SU-DHL-6 (cell line): ENCODE results near the gene HEYL.

Experiments
- H2AFZ ChIP-seq: fragments of 200-600 bp; sonication (generic); 2 replicates; pipeline ENCODE4 v1.6.1; 2014; ENCODE audit warnings: low read depth, mild to moderate bottlenecking, moderate library complexity, mixed read lengths, antibody characterized with exemption, low read length; ENCODE audit not compliant: severe bottlenecking
- H3F3A ChIP-seq: fragments of 200-600 bp; shearing (Covaris generic); 2 replicates; pipeline ENCODE4 v1.6.0; 2016; ENCODE audit warnings: antibody characterized with exemption, mild to moderate bottlenecking; ENCODE audit not compliant: insufficient read depth
- H3K27ac ChIP-seq: fragments of 200-600 bp; sonication (generic); 2 replicates; pipeline ENCODE4 v1.5.1; 2016; ENCODE audit warnings: low read depth, mild to moderate bottlenecking, low read length, moderate library complexity, mixed read lengths
- H3K27me3 ChIP-seq: fragments of 200-600 bp; sonication (generic), shearing (Covaris generic); 2 replicates; pipeline ENCODE4 v1.6.0; 2014; ENCODE audit warnings: mild to moderate bottlenecking, low read length
- H3K36me3 ChIP-seq: fragments of 200-600 bp; sonication (generic); 2 replicates; pipeline ENCODE4 v1.6.1; 2014; ENCODE audit warnings: mild to moderate bottlenecking, low read length, mixed read lengths
- H3K4me2 ChIP-seq: fragments of 300-600, 200-600 bp; shearing (Covaris generic), sonication (generic); 2 replicates; pipeline ENCODE4 v1.6.0; 2014; ENCODE audit warnings: low read length, low read depth, mild to moderate bottlenecking; ENCODE audit not compliant: poor library complexity, severe bottlenecking
- H3K4me3 ChIP-seq: fragments of 200-600 bp; sonication (generic); 2 replicates; pipeline ENCODE4 v1.5.1; 2014; ENCODE audit warnings: antibody characterized with exemption, low read length, mild to moderate bottlenecking, mixed read lengths; ENCODE audit not compliant: insufficient read depth, poor library complexity, severe bottlenecking
- H3K79me2 ChIP-seq: fragments of 200-600 bp; sonication (generic); 2 replicates; pipeline ENCODE4 v1.6.1; 2014; ENCODE audit warnings: mild to moderate bottlenecking, low read length, moderate library complexity; ENCODE audit not compliant: insufficient read depth
- H3K9ac ChIP-seq: fragments of 200-600 bp; sonication (generic); 2 replicates; pipeline ENCODE4 v1.7.0; 2014; ENCODE audit warnings: mild to moderate bottlenecking, low read length
- H3K9me2 ChIP-seq: fragments of 200-600 bp; sonication (generic); replicated peaks from 2 replicates; pipeline ENCODE4 v1.6.1; 2014; ENCODE audit warnings: low read length; ENCODE audit not compliant: insufficient read depth
- H3K9me3 ChIP-seq: fragments of 200-600 bp; sonication (generic); 2 replicates; pipeline ENCODE4 v1.6.1; 2014; ENCODE audit warnings: low read length, mixed read lengths; ENCODE audit not compliant: insufficient read depth
- H4K20me1 ChIP-seq: fragments of 200-600 bp; sonication (generic); 2 replicates; pipeline ENCODE4 v1.6.1; 2014; ENCODE audit warnings: low read depth, mild to moderate bottlenecking, antibody characterized with exemption, low read length, moderate library complexity, mixed read lengths
- EZH2phosphoT487 ChIP-seq: fragments of 200-600 bp; sonication (generic), shearing (Covaris generic); conservative IDR thresholded peaks from 2 replicates; pipeline ENCODE4 v1.6.1; 2018; ENCODE audit warnings: mild to moderate bottlenecking, antibody characterized with exemption, low read length, moderate library complexity, mixed read lengths
- TF ChIP-seq, protein P1 (sequence below): fragments of 200-600 bp; sonication (generic); IDR thresholded peaks from one replicate; pipeline ENCODE4 v1.5.1; 2017; ENCODE audit warnings: antibody characterized with exemption, mild to moderate bottlenecking, low read length, moderate library complexity; ENCODE audit not compliant: insufficient read depth, poor library complexity, severe bottlenecking

The HEYL gene

GRCh38 chr1:39652105-39652504 is 12.7 kb upstream of the HEYL start:
- Histone ChIP-seq H4K20me1 (no peaks in the 10 kb centered on the region), H3K9me2 (no peaks in the 10 kb centered on the region), H3K9ac (no peak overlapping the region), H2AFZ (no peak overlapping the region), H3K36me3 (no peaks in the 10 kb centered on the region), H3K79me2 (no peaks in the 10 kb centered on the region), H3F3A (no peaks in the 10 kb centered on the region), H3K4me3 (no peak overlapping the region), H3K9me3 (no peaks in the 10 kb centered on the region), H3K27me3 (no peaks in the 10 kb centered on the region), H3K27ac (no peak overlapping the region), H3K4me2 (no peak overlapping the region)
- TF ChIP-seq, protein P1, sequence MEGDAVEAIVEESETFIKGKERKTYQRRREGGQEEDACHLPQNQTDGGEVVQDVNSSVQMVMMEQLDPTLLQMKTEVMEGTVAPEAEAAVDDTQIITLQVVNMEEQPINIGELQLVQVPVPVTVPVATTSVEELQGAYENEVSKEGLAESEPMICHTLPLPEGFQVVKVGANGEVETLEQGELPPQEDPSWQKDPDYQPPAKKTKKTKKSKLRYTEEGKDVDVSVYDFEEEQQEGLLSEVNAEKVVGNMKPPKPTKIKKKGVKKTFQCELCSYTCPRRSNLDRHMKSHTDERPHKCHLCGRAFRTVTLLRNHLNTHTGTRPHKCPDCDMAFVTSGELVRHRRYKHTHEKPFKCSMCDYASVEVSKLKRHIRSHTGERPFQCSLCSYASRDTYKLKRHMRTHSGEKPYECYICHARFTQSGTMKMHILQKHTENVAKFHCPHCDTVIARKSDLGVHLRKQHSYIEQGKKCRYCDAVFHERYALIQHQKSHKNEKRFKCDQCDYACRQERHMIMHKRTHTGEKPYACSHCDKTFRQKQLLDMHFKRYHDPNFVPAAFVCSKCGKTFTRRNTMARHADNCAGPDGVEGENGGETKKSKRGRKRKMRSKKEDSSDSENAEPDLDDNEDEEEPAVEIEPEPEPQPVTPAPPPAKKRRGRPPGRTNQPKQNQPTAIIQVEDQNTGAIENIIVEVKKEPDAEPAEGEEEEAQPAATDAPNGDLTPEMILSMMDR, result no peak
- TF ChIP-seq EZH2phosphoT487, result no peak

- no peaks in the 10 kb centered on the region for H3K27me3 ChIP-seq
- H3K36me3 ChIP-seq, result no peaks in the 10 kb centered on the region
- no peak overlapping the region for H3K4me2 ChIP-seq
- H3K9me2 ChIP-seq, result no peaks in the 10 kb centered on the region
- no peaks in the 10 kb centered on the region for H4K20me1 ChIP-seq
- H3K9ac ChIP-seq, result no peak overlapping the region
- no peak overlapping the region for H3K4me3 ChIP-seq
- H3K79me2 ChIP-seq, result no peaks in the 10 kb centered on the region
- no peaks in the 10 kb centered on the region for H3K9me3 ChIP-seq
- H2AFZ ChIP-seq, result no peak overlapping the region
- no peaks in the 10 kb centered on the region for H3F3A ChIP-seq
- H3K27ac ChIP-seq, result no peak overlapping the region
- no peak for TF ChIP-seq EZH2phosphoT487
- TF ChIP-seq, protein P1, result no peak
Observed at GRCh38 chr1:39650431-39650830, 11.0 kb upstream of the HEYL start.

- no peaks in the 10 kb centered on the region for H4K20me1 ChIP-seq
- TF ChIP-seq, protein P1, result no peak
- TF ChIP-seq EZH2phosphoT487, result no peak
- no peaks in the 10 kb centered on the region for H3K9me2 ChIP-seq
- H2AFZ ChIP-seq, result no peak overlapping the region
- H3K9me3 ChIP-seq, result no peaks in the 10 kb centered on the region
- H3F3A ChIP-seq, result no peaks in the 10 kb centered on the region
- H3K36me3 ChIP-seq, result no peaks in the 10 kb centered on the region
- H3K27me3 ChIP-seq, result no peaks in the 10 kb centered on the region
- no peak overlapping the region for H3K4me3 ChIP-seq
- no peak overlapping the region for H3K4me2 ChIP-seq
- no peaks in the 10 kb centered on the region for H3K79me2 ChIP-seq
- H3K9ac ChIP-seq, result no peak overlapping the region
- H3K27ac ChIP-seq, result no peak overlapping the region
Observed at GRCh38 chr1:39649636-39650185, 10.3 kb upstream of the HEYL start.
